OCI-LY1 (cell line): ENCODE results near the gene SMYD3.

Source experiments
- H2AFZ ChIP-seq: fragments of 200-600 bp; sonication (generic), shearing (Covaris generic); 2 replicates; pipeline ENCODE4 v1.6.0; 2014; ENCODE audit warnings: antibody characterized with exemption, mild to moderate bottlenecking, low read length
- H3F3A ChIP-seq: fragments of 200-600 bp; sonication (generic), shearing (Covaris generic); 2 replicates; pipeline ENCODE4 v1.6.0; 2014; ENCODE audit warnings: mild to moderate bottlenecking, antibody characterized with exemption, low read length, moderate library complexity; ENCODE audit not compliant: insufficient read depth
- H3K27ac ChIP-seq: fragments of 200-600 bp; sonication (generic); 2 replicates; pipeline ENCODE4 v1.5.1; 2014; ENCODE audit warnings: low read length, mixed run types, mild to moderate bottlenecking, low read depth; ENCODE audit not compliant: poor library complexity, severe bottlenecking
- H3K27me3 ChIP-seq: fragments of 200-600 bp; sonication (generic); 2 replicates; pipeline ENCODE4 v1.6.0; 2014; ENCODE audit warnings: antibody characterized with exemption, mild to moderate bottlenecking, low read length, moderate library complexity; ENCODE audit not compliant: insufficient read depth
- H3K36me3 ChIP-seq: fragments of 200-600 bp; sonication (generic); 2 replicates; pipeline ENCODE4 v1.6.1; 2014; ENCODE audit warnings: mild to moderate bottlenecking, antibody characterized with exemption, low read length, moderate library complexity, mixed read lengths; ENCODE audit not compliant: insufficient read depth
- H3K4me1 ChIP-seq: fragments of 200-600 bp; sonication (generic); 2 replicates; pipeline ENCODE4 v1.5.1; 2014; ENCODE audit warnings: mild to moderate bottlenecking, low read length, moderate library complexity; ENCODE audit not compliant: insufficient read depth, severe bottlenecking
- H3K4me2 ChIP-seq: fragments of 200-600 bp; sonication (generic), shearing (Covaris generic); 2 replicates; pipeline ENCODE4 v1.6.1; 2014; ENCODE audit warnings: low read length
- H3K4me3 ChIP-seq: fragments of 200-600 bp; sonication (generic); 2 replicates; pipeline ENCODE4 v1.5.1; 2014; ENCODE audit warnings: low read length, low read depth, mild to moderate bottlenecking, mixed read lengths; ENCODE audit not compliant: poor library complexity, severe bottlenecking
- H3K79me2 ChIP-seq: fragments of 200-600 bp; shearing (Covaris generic); 2 replicates; pipeline ENCODE4 v1.6.1; 2016; ENCODE audit warnings: mixed run types, low read length, mixed read lengths; ENCODE audit not compliant: insufficient read depth
- H3K9ac ChIP-seq: fragments of 200-600 bp; sonication (generic), shearing (Covaris generic); 2 replicates; pipeline ENCODE4 v1.6.1; 2014; ENCODE audit warnings: mild to moderate bottlenecking, low read length, mixed read lengths
- H3K9me2 ChIP-seq: fragments of 200-600 bp; sonication (generic), shearing (Covaris generic); 2 replicates; pipeline ENCODE4 v1.6.1; 2014; ENCODE audit warnings: low read depth, mild to moderate bottlenecking, low read length, mixed read lengths
- H3K9me3 ChIP-seq: fragments of 200-600 bp; shearing (Covaris generic); 2 replicates; pipeline ENCODE4 v1.6.1; 2014; ENCODE audit warnings: low read length, mixed read lengths
- H4K20me1 ChIP-seq: fragments of 200-600 bp; sonication (generic), shearing (Covaris generic); 2 replicates; pipeline ENCODE4 v1.6.0; 2016; ENCODE audit warnings: mild to moderate bottlenecking, low read length; ENCODE audit not compliant: insufficient read depth
- CTCF ChIP-seq: fragments of 200-600 bp; sonication (generic), shearing (Covaris generic); IDR thresholded peaks from 2 replicates; pipeline ENCODE4 v1.5.1; 2017; ENCODE audit warnings: mild to moderate bottlenecking, antibody characterized with exemption, low read length, moderate library complexity, mixed read lengths
- EZH2 ChIP-seq: fragments of 200-600 bp; sonication (generic), shearing (Covaris generic); IDR thresholded peaks from 2 replicates; pipeline ENCODE4 v1.8.0; 2017; ENCODE audit warnings: borderline replicate concordance, mixed run types, mild to moderate bottlenecking, antibody characterized with exemption, low read length, moderate library complexity, mixed read lengths

Gene SMYD3

GRCh38 chr1:246142320-246142893, 364.7 kb downstream of the SMYD3 start:
- H3K36me3 ChIP-seq, result no peaks in the 10 kb centered on the region
- H3K27ac ChIP-seq, result no peak overlapping the region
- no peak overlapping the region for H3K4me3 ChIP-seq
- H4K20me1 ChIP-seq, result no peaks in the 10 kb centered on the region
- no peaks in the 10 kb centered on the region for H3K79me2 ChIP-seq
- no peaks in the 10 kb centered on the region for H3K27me3 ChIP-seq
- H3K4me1 ChIP-seq, result no peaks in the 10 kb centered on the region
- H3K9me3 ChIP-seq, result 0 out of 2 replicates have a peak, but pooled peaks cover 2% of the 10 kb centered on the region
- H3K9me2 ChIP-seq, result no peaks in the 10 kb centered on the region
- H2AFZ ChIP-seq, result no peak overlapping the region
- H3K9ac ChIP-seq, result no peak overlapping the region
- H3K4me2 ChIP-seq, result no peak overlapping the region
- TF ChIP-seq EZH2 (no peak), CTCF (no peak)
- no peaks in the 10 kb centered on the region for H3F3A ChIP-seq

GRCh38 chr1:246141306-246141705, 365.8 kb downstream of the SMYD3 start:
- H3K27ac ChIP-seq, result no peak overlapping the region
- H3K27me3 ChIP-seq, result no peaks in the 10 kb centered on the region
- TF ChIP-seq CTCF, result no peak
- TF ChIP-seq EZH2, result no peak
- no peaks in the 10 kb centered on the region for H3K79me2 ChIP-seq
- H3K4me3 ChIP-seq, result no peak overlapping the region
- H3F3A ChIP-seq, result no peaks in the 10 kb centered on the region
- H3K36me3 ChIP-seq, result no peaks in the 10 kb centered on the region
- no peaks in the 10 kb centered on the region for H4K20me1 ChIP-seq
- no peaks in the 10 kb centered on the region for H3K4me1 ChIP-seq
- H3K4me2 ChIP-seq, result no peak overlapping the region
- H3K9me2 ChIP-seq, result no peaks in the 10 kb centered on the region
- no peak overlapping the region for H3K9ac ChIP-seq
- H2AFZ ChIP-seq, result no peak overlapping the region
- H3K9me3 ChIP-seq, result no peaks in the 10 kb centered on the region

GRCh38 chr1:246139745-246140182, 367.3 kb downstream of the SMYD3 start:
- Histone ChIP-seq H3K9me2 (no peaks in the 10 kb centered on the region), H3K79me2 (no peaks in the 10 kb centered on the region), H3K36me3 (no peaks in the 10 kb centered on the region), H3K4me3 (no peak overlapping the region), H2AFZ (no peak overlapping the region), H4K20me1 (no peaks in the 10 kb centered on the region), H3K4me2 (no peak overlapping the region), H3K27me3 (no peaks in the 10 kb centered on the region), H3K9ac (no peak overlapping the region), H3K27ac (no peak overlapping the region), H3K9me3 (no peaks in the 10 kb centered on the region), H3K4me1 (no peaks in the 10 kb centered on the region), H3F3A (no peaks in the 10 kb centered on the region)
- TF ChIP-seq EZH2, result no peak
- TF ChIP-seq CTCF, result no peak
